Suprapubic skin (tissue), 4 donors: ENCODE data around the gene BICD1. TPM values are rescaled to one million over a fixed set of nuclear protein-coding genes. Genes with fewer than 3 reads are reported as not detected.

Experiments used
- DNase-seq, 2 donors: peaks; one replicate each; pipeline ENCODE4 v3.0.0-alpha.2; 2019; ENCODE audit warnings: low spot score in 2 of 2
- H3K27ac ChIP-seq: fragments of 200-600 bp; sonication (generic); one replicate; pipeline ENCODE4 v1.5.1; 2019
- H3K27me3 ChIP-seq: fragments of 200-600 bp; sonication (generic); one replicate; pipeline ENCODE4 v1.5.1; 2019
- H3K36me3 ChIP-seq: fragments of 200-600 bp; sonication (generic); one replicate; pipeline ENCODE4 v1.5.1; 2019
- H3K4me1 ChIP-seq: fragments of 200-600 bp; sonication (generic); one replicate; pipeline ENCODE4 v1.5.1; 2019
- H3K4me3 ChIP-seq: fragments of 200-600 bp; sonication (generic); one replicate; pipeline ENCODE4 v1.5.1; 2019; ENCODE audit warnings: mild to moderate bottlenecking
- H3K9me3 ChIP-seq: fragments of 200-600 bp; sonication (generic); one replicate; pipeline ENCODE4 v1.5.1; 2019
- CTCF ChIP-seq, 2 donors: fragments of 200-600 bp in 1 of 2; fragments of 450-650 bp in 1 of 2; sonication (generic) in 1 of 2; IDR thresholded peaks; one replicate each; pipeline ENCODE4 v1.5.1; 2016 to 2019; ENCODE audit warnings: antibody characterized with exemption in 2 of 2, mild to moderate bottlenecking in 1 of 2, moderate library complexity in 1 of 2
- EP300 ChIP-seq: sonication (generic); formaldehyde crosslinking; IDR thresholded peaks from one replicate; pipeline ENCODE4 v1.6.1; 2017; ENCODE audit warnings: antibody characterized with exemption
- POLR2A ChIP-seq, 2 donors: fragments of 450-650 bp; IDR thresholded peaks; one replicate each; pipeline ENCODE4 v1.6.1; 2017; ENCODE audit warnings: antibody characterized with exemption in 2 of 2, mild to moderate bottlenecking in 2 of 2, moderate library complexity in 2 of 2
- POLR2AphosphoS5 ChIP-seq, 3 donors: sonication (generic); formaldehyde crosslinking; IDR thresholded peaks; one replicate each; pipeline ENCODE4 v1.6.1; 2017; ENCODE audit warnings: antibody characterized with exemption in 3 of 3
- WGBS: methylation state at CpG from one replicate; pipeline ENCODE4 v1.1.5; 2018; 5-methylcytosine and 5-hydroxymethylcytosine counted together
- total RNA-seq, 4 donors: library from RNA; depleted of rRNA; stranded (reverse); fragments of >200 nt; gene quantifications; one replicate each; pipeline ENCODE4 v1.1.0, GENCODE V29; 2016

BICD1 gene
- total RNA-seq, 4 donors from 2014 or later: 1.5 to 5.4 (median 2.5) TPM

DNA sequence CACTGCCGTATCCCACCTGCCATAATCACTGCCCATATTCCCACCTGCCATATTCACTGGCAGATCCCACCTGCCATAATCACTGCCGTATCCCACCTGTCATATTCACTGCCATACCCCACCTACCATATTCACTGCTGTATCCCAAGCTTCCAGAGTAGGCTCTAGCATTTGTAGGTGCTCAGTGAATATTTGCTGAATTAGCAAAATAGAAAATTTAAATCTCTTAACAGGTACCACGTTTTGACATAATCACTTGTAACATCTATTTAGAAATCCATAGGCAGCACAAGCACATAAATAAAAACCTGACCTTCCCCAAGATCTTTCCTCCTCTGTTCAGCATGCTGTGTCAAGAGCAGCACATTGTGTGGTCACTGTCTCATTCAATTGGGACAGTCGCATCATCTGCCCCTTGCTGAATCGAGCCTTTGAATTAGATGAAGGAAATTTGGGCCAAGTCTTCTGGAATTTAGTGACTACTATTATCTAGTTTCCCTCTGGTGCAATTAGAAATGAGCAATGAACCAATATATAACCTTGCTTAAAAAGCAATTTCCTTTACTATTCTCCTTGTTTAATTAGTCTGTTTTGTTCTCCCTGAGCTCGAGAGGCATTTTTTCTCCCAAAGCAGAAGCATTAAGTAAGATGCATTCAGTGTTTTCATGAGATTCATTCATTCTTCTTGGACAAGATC is 147.8 kb downstream of the BICD1 start:
- WGBS: 84% methylated on average over 6 of the region's 6 CpGs
- no peaks in the 10 kb centered on the region for H3K27me3 ChIP-seq
- H3K4me3 ChIP-seq: no peak overlapping the region
- H3K36me3 ChIP-seq: no peaks in the 10 kb centered on the region
- TF ChIP-seq CTCF (IDR thresholded peaks at IDR 0.05) (no peak), POLR2A (IDR thresholded peaks at IDR 0.05) (no peak), EP300 (no peak), POLR2AphosphoS5 (IDR thresholded peaks at IDR 0.05) (no peak)
- no peak for DNase-seq
- no peaks in the 10 kb centered on the region for H3K4me1 ChIP-seq
- H3K9me3 ChIP-seq: no peaks in the 10 kb centered on the region
- H3K27ac ChIP-seq: no peak overlapping the region

DNA sequence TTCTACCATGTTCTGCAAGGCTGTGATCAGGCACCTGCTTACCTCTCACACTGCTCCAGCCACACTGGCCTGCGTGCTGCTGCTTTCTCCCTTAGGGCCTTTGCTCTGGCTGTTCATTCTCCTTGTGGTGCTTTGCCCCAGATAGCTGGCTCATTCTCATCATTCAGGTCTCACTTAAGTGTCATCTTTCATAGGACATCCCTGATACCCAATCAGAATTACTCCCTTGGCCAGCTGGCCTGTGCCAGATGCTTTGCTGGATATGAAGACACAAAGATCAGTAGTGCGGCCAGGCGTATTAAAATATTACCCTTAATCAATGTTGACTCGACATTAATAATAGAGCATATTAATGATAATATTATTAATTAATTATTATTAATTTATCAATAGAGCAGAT is 148.9 kb downstream of the BICD1 start:
- 95% methylated on average over 4 of the region's 4 CpGs for WGBS
- DNase-seq: no peak
- no peaks in the 10 kb centered on the region for H3K4me1 ChIP-seq
- no peaks in the 10 kb centered on the region for H3K36me3 ChIP-seq
- H3K27ac ChIP-seq: no peak overlapping the region
- H3K4me3 ChIP-seq: no peak overlapping the region
- TF ChIP-seq POLR2A (IDR thresholded peaks at IDR 0.05): no peak
- TF ChIP-seq CTCF (IDR thresholded peaks at IDR 0.05): no peak
- TF ChIP-seq EP300: no peak
- TF ChIP-seq POLR2AphosphoS5 (IDR thresholded peaks at IDR 0.05): no peak
- no peaks in the 10 kb centered on the region for H3K9me3 ChIP-seq
- no peaks in the 10 kb centered on the region for H3K27me3 ChIP-seq

GRCh38 chr12:32257695-32258496 is 151.2 kb downstream of the BICD1 start:
- WGBS: 90% methylated on average over 7 of the region's 7 CpGs
- H3K4me3 ChIP-seq: no peak overlapping the region
- no peak overlapping the region for H3K27ac ChIP-seq
- H3K27me3 ChIP-seq: no peaks in the 10 kb centered on the region
- no peaks in the 10 kb centered on the region for H3K9me3 ChIP-seq
- DNase-seq: no peak
- no peak for TF ChIP-seq EP300
- no peak for TF ChIP-seq POLR2A (IDR thresholded peaks at IDR 0.05)
- TF ChIP-seq POLR2AphosphoS5 (IDR thresholded peaks at IDR 0.05): no peak
- TF ChIP-seq CTCF (IDR thresholded peaks at IDR 0.05): no peak
- no peaks in the 10 kb centered on the region for H3K36me3 ChIP-seq
- no peaks in the 10 kb centered on the region for H3K4me1 ChIP-seq

DNA sequence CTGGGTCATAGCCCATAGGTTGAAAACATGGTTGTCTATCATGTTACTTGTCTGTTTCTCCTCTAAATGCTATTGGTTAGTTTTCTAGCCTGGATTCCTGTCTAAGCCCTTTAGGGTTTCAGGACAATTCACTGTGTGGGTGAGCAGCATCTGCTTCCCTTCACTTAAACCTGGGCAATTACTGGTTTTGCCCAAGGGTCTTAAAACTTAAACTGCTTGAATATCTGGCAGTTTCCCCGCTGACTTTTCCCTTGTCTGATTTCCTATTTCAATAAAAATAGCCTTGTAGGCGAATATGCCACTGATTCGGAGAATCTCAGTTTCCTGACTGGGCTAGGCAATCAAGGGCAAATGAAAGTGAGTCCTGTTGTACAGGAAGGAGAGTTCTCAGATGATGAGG is 154.0 kb downstream of the BICD1 start:
- Histone ChIP-seq H3K9me3 (no peaks in the 10 kb centered on the region), H3K36me3 (no peaks in the 10 kb centered on the region), H3K27me3 (no peaks in the 10 kb centered on the region), H3K27ac (no peak overlapping the region), H3K4me1 (peaks cover 4% of the 10 kb centered on the region), H3K4me3 (no peak overlapping the region)
- no peak for TF ChIP-seq EP300
- TF ChIP-seq CTCF (IDR thresholded peaks at IDR 0.05): no peak
- no peak for TF ChIP-seq POLR2AphosphoS5 (IDR thresholded peaks at IDR 0.05)
- TF ChIP-seq POLR2A (IDR thresholded peaks at IDR 0.05): no peak
- no peak for DNase-seq
- 84% methylated on average over 3 of the region's 3 CpGs for WGBS

DNA sequence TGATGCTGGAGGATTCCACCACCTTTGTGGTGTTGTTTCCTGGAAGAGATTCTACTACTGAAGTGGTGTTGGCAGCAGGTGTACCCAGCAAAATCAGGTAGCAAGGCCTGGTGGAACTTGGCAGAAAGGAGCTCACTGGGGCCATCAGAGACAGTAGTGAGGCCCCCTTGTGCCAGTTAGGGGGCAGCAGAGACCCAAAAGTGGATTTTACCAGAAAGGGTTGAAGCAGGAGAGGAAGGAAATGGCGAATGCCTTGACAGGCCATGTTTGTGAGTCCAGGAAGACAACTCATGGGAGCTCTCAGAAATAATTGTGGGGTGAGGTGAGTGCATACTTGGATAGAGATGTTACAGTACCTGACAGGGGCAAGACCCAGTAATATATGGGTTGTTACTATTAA is 155.0 kb downstream of the BICD1 start:
- Histone ChIP-seq H3K27me3 (no peaks in the 10 kb centered on the region), H3K9me3 (no peaks in the 10 kb centered on the region), H3K36me3 (no peaks in the 10 kb centered on the region), H3K4me1 (peaks cover 4% of the 10 kb centered on the region), H3K27ac (no peak overlapping the region), H3K4me3 (no peak overlapping the region)
- no peak for DNase-seq
- 95% methylated on average over 1 of the region's 1 CpG for WGBS
- TF ChIP-seq CTCF (IDR thresholded peaks at IDR 0.05): no peak
